Measurements from ENCODE around the gene DGCR8.

The DGCR8 gene

GRCh38 chr22:20112623-20113511, 32.8 kb downstream of the DGCR8 start:
- no peak for DNase-seq

GRCh38 chr22:20113551-20114310, 33.7 kb downstream of the DGCR8 start:
- DNase-seq, result no peak

- DNase-seq, result no peak
Measured at GRCh38 chr22:20114506-20115475, 34.8 kb downstream of the DGCR8 start.

DNA sequence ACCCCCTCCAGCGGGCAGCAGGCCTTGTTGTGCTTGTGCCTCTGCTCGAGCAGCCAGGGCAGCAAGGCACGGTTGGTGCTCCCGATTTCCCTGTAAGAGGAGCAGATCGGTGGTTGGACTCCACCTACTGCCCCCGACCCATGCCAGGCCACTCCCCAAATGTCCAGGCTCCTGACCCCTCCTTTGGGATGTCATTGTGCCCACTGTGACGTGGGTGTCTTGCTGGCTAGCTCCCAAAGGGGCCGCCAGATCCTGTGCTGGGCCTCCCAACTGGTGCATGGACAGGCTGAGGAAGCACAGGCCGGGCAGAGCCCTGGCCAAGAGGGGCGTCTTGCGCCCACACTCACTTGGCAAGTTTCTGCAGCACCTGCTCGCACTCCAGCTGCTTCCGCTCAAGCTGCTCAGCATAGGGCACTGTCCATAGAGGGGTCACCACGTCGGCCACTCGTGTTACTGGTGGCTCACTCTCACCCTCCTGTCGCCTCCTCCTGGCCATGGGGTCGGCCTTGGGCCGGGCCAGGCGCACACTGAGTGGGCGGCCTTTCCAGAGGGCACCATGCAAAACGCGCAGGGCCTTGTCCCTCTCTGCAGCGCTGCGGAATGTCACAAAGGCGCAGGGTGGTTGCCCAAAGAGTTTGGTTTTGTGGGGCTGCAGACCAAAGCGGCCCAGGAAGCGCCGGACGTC, 35.8 kb downstream of the DGCR8 start, which contains the start of gene RANBP1:
TSS of gene RANBP1 (plus strand) at position 414 of the 685 bp plus-strand sequence. CDS start at position 495, 81 bp downstream.
- no peak for DNase-seq

DNA sequence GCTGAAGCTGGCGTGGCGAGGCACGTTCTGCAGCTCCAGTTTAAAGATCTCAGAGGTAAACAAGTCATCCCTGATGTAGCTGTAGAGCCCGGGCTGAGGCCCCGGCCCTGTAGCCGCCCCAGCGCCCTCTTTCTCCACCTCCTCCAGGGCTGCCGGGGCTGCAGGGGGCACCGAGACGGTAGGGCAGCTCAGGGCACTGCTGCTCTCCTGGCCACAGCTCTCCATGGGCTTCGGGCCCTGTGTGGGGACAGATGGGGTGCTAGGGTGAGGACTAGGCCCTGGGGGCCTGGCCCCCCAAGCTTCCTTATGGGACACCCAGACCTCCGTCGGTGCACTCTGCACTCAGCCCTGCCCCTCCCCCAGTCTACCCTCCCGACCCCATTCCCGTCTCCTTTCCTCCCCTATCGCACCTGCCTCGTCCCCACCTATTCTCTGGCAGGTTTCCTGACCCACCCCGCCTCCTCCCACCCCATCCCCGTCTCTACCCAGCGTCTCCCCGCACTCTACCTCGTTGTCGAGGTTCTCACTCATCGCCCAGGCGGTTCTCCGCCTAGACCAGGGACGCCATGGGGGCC, 36.4 kb downstream of the DGCR8 start:
- DNase-seq, result no peak

GRCh38 chr22:20116951-20117632, 37.1 kb downstream of the DGCR8 start, which contains the start of gene TRMT2A:
TSS of gene TRMT2A (minus strand) at chr22:20117226. CDS start at chr22:20116906, 320 bp downstream.
- peak; percentile 95 to 96 for DNase-seq

- peak in 1 of 2 experiments; percentile 25 for DNase-seq
Measured at GRCh38 chr22:20117633-20118299, 37.7 kb downstream of the DGCR8 start.

DNA sequence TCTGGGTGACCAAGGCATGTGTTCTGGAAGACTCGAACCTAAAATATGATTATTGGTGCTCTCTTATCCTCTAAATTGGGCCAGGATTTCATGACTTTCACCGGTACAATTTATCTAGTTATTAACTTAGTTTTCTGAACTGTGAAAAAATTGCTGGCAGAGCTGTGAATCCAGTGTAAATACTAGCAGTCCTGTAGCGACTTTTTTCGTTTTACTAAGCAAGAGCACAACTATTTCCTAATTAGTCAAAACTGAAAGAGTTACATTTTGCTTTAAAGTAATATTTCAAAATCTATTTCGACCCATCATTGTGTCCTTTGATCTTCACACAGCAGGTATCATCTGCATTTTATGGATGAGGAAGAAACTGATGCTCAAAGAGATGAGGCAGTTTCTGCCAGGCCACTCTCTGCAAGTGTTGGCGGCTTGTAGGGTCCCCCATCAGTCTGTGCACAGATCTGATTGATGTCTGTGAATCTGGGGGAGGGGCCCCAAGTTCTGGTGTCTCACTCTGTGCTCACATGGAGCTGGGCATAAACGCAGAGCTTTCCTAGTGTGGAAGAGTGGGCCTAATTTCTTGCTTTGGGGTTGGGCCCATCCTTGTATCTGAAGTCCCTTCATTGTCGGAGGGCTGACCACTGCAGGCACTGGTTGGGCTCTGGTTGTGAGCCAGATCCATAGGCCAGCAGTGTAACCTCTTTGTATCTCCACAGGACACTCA, 38.4 kb downstream of the DGCR8 start:
- no peak for DNase-seq

- DNase-seq, result no peak
Measured at GRCh38 chr22:20121856-20122415, 41.9 kb downstream of the DGCR8 start.

- DNase-seq, result no peak
Measured at GRCh38 chr22:20123366-20124082, 43.5 kb downstream of the DGCR8 start.

DNA sequence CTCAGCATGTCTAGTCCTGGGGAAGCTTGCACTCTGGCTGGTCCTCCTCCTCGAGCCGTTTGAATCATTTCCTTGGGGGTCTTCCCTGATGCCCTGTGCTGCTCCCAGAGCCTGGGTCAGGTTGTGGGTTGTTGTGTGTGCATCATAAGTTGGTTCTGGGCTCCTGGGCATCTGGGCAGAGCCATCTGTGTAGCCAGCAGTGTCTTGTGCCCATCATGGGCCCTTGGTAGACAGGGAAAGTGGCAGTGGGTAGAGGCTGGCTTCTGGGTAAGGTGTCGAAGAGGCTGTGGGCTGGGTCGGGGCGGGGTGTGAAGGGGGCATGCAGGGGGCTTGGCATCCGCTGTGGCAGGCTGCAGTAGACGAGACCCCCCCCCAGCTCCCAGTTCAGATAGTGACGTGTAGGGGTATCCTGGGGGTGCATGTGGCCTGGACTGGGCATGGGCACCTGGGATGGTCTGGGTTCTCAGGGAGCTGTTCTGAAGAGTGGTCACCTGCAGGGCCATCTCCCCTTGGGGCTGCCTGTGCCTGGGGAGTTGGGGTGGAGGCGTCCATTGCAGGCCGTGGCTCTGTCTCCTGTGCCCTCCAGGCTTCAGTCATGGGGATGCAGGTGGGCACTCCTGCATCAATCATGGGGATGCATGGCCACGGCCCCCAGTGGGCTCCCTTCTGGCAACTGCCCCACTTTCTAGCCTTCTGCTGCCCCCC, 44.2 kb downstream of the DGCR8 start:
- DNase-seq, result no peak

- no peak for DNase-seq
Measured at GRCh38 chr22:20125201-20126174, 45.4 kb downstream of the DGCR8 start.

DNA sequence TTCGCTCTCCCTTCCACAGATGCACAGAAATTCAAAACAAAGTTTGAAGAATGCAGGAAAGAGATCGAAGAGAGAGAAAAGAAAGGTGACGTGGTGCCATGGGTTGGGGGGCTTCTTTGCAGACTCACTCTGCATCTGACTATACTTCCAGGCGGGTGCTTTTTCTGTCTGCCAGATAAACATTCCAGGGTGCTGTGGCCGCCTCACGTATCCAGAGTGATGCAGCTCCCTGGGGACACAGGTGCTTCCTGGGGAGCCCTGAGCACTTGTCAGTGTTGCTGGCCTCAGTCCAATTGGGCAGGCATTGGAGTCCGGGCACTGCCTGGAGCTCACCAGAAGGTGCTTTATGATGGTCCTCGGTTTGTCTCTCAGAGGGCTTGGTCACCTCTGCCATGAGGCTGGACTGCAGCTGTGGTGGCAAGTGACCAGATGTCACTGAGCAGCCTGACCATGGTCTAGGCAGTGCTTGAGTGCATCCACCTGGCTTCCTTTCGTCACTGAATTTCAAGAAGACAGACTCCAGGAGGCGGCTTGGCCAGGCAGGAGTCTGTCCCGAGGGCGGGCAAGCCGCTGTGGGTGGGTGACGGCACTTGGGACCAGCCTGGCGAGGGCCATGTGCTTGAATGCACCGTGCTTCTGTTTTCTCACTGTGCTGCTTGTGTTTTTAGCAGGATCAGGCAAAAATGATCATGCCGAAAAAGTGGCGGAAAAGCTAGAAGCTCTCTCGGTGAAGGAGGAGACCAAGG, 46.4 kb downstream of the DGCR8 start:
- no peak for DNase-seq

- DNase-seq, result no peak
Measured at GRCh38 chr22:20127318-20127868, 47.4 kb downstream of the DGCR8 start.

- DNase-seq, result no peak
Measured at GRCh38 chr22:20127869-20128618, 48.0 kb downstream of the DGCR8 start.
